ENCODE results near the gene PTPN6. TPM values are rescaled to one million over a fixed set of nuclear protein-coding genes. Genes with fewer than 3 reads are reported as not detected.

The PTPN6 gene
- total RNA-seq, 1 experiment from 2014 or later, result 28.4 TPM

- no peak for ATAC-seq
- H3K36me3 ChIP-seq (ENCODE audit: low read depth, low read length), result no peaks in the 10 kb centered on the region
- intact Hi-C loops (cut with micrococcal nuclease), result no loop called here
- no peaks in the 10 kb centered on the region for H3F3A ChIP-seq (ENCODE audit: low read length, unreplicated experiment)
- no TSS peak for BruUV-seq (replicated peaks)
- no peak overlapping the region for H3K9ac ChIP-seq (ENCODE audit: low read length)
- H3K4me1 ChIP-seq (ENCODE audit: insufficient read depth, low read length), result peaks cover under 1% of the 10 kb centered on the region
- no peaks in the 10 kb centered on the region for H3K79me2 ChIP-seq (ENCODE audit: low read length)
- CTCF ChIA-PET, result no interaction called here
- no peaks in the 10 kb centered on the region for H3K9me2 ChIP-seq (replicated peaks; ENCODE audit: low read length)
- H3K9me3 ChIP-seq (ENCODE audit: low read length), result no peaks in the 10 kb centered on the region
- POLR2A ChIA-PET (ENCODE audit: unreplicated experiment), result no interaction called here
- DNase-seq, result no peak
- TF ChIP-seq EZH2 (IDR thresholded peaks at IDR 0.05; ENCODE audit: low read length, unreplicated experiment), result no peak
- no peak for TF ChIP-seq CTCF (conservative IDR thresholded peaks at IDR 0.05; ENCODE audit: low read depth, low read length)
- no peak for TF ChIP-seq EZH2phosphoT487 (IDR thresholded peaks at IDR 0.05; ENCODE audit: borderline replicate concordance, low read length)
- no peak overlapping the region for H3K4me2 ChIP-seq (ENCODE audit: low read length)
- H4K20me1 ChIP-seq (ENCODE audit: low read length), result no peaks in the 10 kb centered on the region
- H3K27ac ChIP-seq (ENCODE audit: low read length), result no peak overlapping the region
- H3K27me3 ChIP-seq (ENCODE audit: low read length), result no peaks in the 10 kb centered on the region
- H3K4me3 ChIP-seq (ENCODE audit: low read length), result no peak overlapping the region
- no peak overlapping the region for H2AFZ ChIP-seq (ENCODE audit: low read length)
Observed at GRCh38 chr12:6956021-6956727, 5.0 kb downstream of the PTPN6 start.

- DNase-seq (no peak), ATAC-seq (no peak)
- Histone ChIP-seq H4K20me1 (ENCODE audit: low read length) (no peaks in the 10 kb centered on the region), H3K27me3 (ENCODE audit: low read length) (no peaks in the 10 kb centered on the region), H3K9me3 (ENCODE audit: low read length) (no peaks in the 10 kb centered on the region), H2AFZ (ENCODE audit: low read length) (no peak overlapping the region), H3K4me2 (ENCODE audit: low read length) (no peak overlapping the region), H3K27ac (ENCODE audit: low read length) (no peak overlapping the region), H3K4me1 (ENCODE audit: insufficient read depth, low read length) (peaks cover 11% of the 10 kb centered on the region), H3K36me3 (ENCODE audit: low read depth, low read length) (no peaks in the 10 kb centered on the region), H3K9me2 (replicated peaks; ENCODE audit: low read length) (no peaks in the 10 kb centered on the region), H3K4me3 (ENCODE audit: low read length) (no peak overlapping the region), H3F3A (ENCODE audit: low read length, unreplicated experiment) (no peaks in the 10 kb centered on the region), H3K79me2 (ENCODE audit: low read length) (no peaks in the 10 kb centered on the region), H3K9ac (ENCODE audit: low read length) (no peak overlapping the region)
- ChIA-PET POLR2A (ENCODE audit: unreplicated experiment) (no interaction called here), CTCF (no interaction called here)
- intact Hi-C loops (cut with micrococcal nuclease), result no loop called here
- TF ChIP-seq EZH2phosphoT487 (IDR thresholded peaks at IDR 0.05; ENCODE audit: borderline replicate concordance, low read length) (no peak), EZH2 (IDR thresholded peaks at IDR 0.05; ENCODE audit: low read length, unreplicated experiment) (no peak), CTCF (conservative IDR thresholded peaks at IDR 0.05; ENCODE audit: low read depth, low read length) (no peak)
- BruUV-seq (replicated peaks), result no TSS peak
Observed at GRCh38 chr12:6957151-6957701, 6.1 kb downstream of the PTPN6 start.
